Loucy (cell line): Measurements from ENCODE around the gene AKAP13.
"Not testable (repeated sequence)": the region's sequence is repeated elsewhere in the genome, so short reads cannot be mapped to it uniquely, and the experiment has no call there.

Source experiments
- EZH2phosphoT487 ChIP-seq: fragments of 200-600 bp; IDR thresholded peaks from 2 replicates; pipeline ENCODE4 v1.6.1; 2018; ENCODE audit warnings: antibody characterized with exemption, mild to moderate bottlenecking, moderate library complexity, borderline replicate concordance
- TF ChIP-seq, protein P1 (sequence below): fragments of 200-600 bp; sonication (generic); conservative IDR thresholded peaks from 2 replicates; pipeline ENCODE4 v1.5.1; 2014; ENCODE audit warnings: mild to moderate bottlenecking, antibody characterized with exemption, low read length

DNA sequence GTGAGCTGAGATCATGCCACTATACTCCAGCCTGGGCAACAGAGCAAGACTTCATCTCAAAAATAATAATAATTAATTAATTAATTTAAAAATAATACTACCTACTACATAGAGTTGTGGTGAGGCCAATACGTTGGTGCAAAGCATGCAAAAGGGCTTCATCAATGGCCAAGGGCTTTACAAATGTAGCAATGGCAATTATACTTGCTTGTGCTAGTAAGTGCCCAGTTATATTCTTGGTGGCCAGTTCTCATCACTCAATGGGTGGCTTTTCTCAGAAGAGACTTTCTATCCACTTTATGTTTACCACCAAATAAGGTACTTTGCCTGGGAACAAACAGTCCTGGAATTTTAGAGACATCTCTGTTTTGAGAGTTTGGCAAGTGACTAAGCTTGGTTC, 36.2 kb upstream of the AKAP13 start:
- TF ChIP-seq, protein P1, sequence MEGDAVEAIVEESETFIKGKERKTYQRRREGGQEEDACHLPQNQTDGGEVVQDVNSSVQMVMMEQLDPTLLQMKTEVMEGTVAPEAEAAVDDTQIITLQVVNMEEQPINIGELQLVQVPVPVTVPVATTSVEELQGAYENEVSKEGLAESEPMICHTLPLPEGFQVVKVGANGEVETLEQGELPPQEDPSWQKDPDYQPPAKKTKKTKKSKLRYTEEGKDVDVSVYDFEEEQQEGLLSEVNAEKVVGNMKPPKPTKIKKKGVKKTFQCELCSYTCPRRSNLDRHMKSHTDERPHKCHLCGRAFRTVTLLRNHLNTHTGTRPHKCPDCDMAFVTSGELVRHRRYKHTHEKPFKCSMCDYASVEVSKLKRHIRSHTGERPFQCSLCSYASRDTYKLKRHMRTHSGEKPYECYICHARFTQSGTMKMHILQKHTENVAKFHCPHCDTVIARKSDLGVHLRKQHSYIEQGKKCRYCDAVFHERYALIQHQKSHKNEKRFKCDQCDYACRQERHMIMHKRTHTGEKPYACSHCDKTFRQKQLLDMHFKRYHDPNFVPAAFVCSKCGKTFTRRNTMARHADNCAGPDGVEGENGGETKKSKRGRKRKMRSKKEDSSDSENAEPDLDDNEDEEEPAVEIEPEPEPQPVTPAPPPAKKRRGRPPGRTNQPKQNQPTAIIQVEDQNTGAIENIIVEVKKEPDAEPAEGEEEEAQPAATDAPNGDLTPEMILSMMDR, result not testable (repeated sequence)
- TF ChIP-seq EZH2phosphoT487, result not testable (repeated sequence)
